HepG2 (cell line): ENCODE data around the gene TMCC2. TPM values are rescaled to one million over a fixed set of nuclear protein-coding genes. Genes with fewer than 3 reads are reported as not detected.

Experiments
- ATAC-seq: fragments of 200-7000 bp; cut with Tn5 transposase; 3 replicates; pipeline ENCODE4 v1.9.1; 2020; ENCODE audit warnings: mild to moderate bottlenecking, moderate library complexity
- BruUV-seq: library from RNA; stranded (reverse); fragments of 400-500 nt; replicated peaks from 2 replicates; lab custom pipeline; 2021; lab: Mats Ljungman, UMichigan
- CTCF ChIA-PET: fragments of 300-600 bp; formaldehyde crosslinking; extraction: SDS; loops from one replicate; lab custom pipeline; 2021; ENCODE audit warnings: low total read pairs, inconsistent platforms, low intra/inter-chr PET ratio; lab: Yijun Ruan, JAX
- POLR2A ChIA-PET: fragments of 350-600 bp; sonication (Branson Sonifier 250); formaldehyde crosslinking; loops from one replicate; lab custom pipeline; 2020; ENCODE audit warnings: antibody characterized with exemption, inconsistent platforms; lab: Yijun Ruan, JAX
- DNase-seq: peaks from one replicate; pipeline ENCODE4 v3.0.0-alpha.2; 2015; ENCODE audit warnings: low spot score
- FAIRE-seq: peaks from 3 replicates; lab custom pipeline; 2011; peaks lifted over from hg19 to GRCh38; lab: Jason Lieb, UNC
- H2AFZ ChIP-seq: one replicate; pipeline ENCODE4 v1.6.1; 2011; ENCODE audit warnings: low read length, inconsistent platforms
- H3K27ac ChIP-seq: fragments of 300-600 bp; 3 replicates; pipeline ENCODE4 v1.8.0; 2011; ENCODE audit warnings: mixed run types, mild to moderate bottlenecking, mixed read lengths, low read length, inconsistent platforms; ENCODE audit not compliant: insufficient read depth; ENCODE audit errors: extremely low read length
- H3K27me3 ChIP-seq, 2 experiments: fragments of 200-600 bp in 1 of 2; 2 replicates in 1 of 2; 3 replicates in 1 of 2; pipeline versions ENCODE4 v1.6.0 to v1.8.0; 2011; ENCODE audit warnings: low read length in 2 of 2, mild to moderate bottlenecking in 2 of 2, moderate library complexity in 2 of 2, inconsistent platforms in 1 of 2; ENCODE audit not compliant: insufficient read depth in 2 of 2, control insufficient read depth in 1 of 2
- H3K36me3 ChIP-seq, 2 experiments: fragments of 200-600 bp in 1 of 2; replicated peaks in 1 of 2; 2 replicates in 1 of 2; 3 replicates in 1 of 2; pipeline versions ENCODE4 v1.5.1 to v1.8.0; 2011; ENCODE audit warnings: low read length in 2 of 2, inconsistent platforms in 1 of 2; ENCODE audit not compliant: insufficient read depth in 2 of 2, control insufficient read depth in 1 of 2
- H3K4me1 ChIP-seq: 2 replicates; pipeline ENCODE4 v1.5.1; 2012; ENCODE audit warnings: low read length, inconsistent platforms; ENCODE audit not compliant: insufficient read depth
- H3K4me2 ChIP-seq: 2 replicates; pipeline ENCODE4 v1.6.0; 2011; ENCODE audit warnings: low read depth, low read length, inconsistent platforms
- H3K4me3 ChIP-seq, 3 experiments: fragments of 200-600 bp in 1 of 3; sonication (generic), shearing (Covaris generic) in 1 of 3; replicated peaks in 1 of 3; 2 replicates each; pipeline ENCODE4 v1.5.1; 2011 to 2016; ENCODE audit warnings: low read length in 3 of 3, inconsistent platforms in 2 of 3, low read depth in 2 of 3, mild to moderate bottlenecking in 2 of 3, control low read depth in 1 of 3, mixed read lengths in 1 of 3; ENCODE audit not compliant: insufficient read depth in 1 of 3
- H3K79me2 ChIP-seq: one replicate; pipeline ENCODE4 v1.6.1; 2011; ENCODE audit warnings: low read length, inconsistent platforms; ENCODE audit not compliant: insufficient read depth
- H3K9ac ChIP-seq: 2 replicates; pipeline ENCODE4 v1.6.0; 2011; ENCODE audit warnings: mild to moderate bottlenecking, low read depth, low read length, inconsistent platforms; ENCODE audit not compliant: insufficient read depth
- H3K9me3 ChIP-seq: 2 replicates; pipeline ENCODE4 v1.5.1; 2012; ENCODE audit warnings: mild to moderate bottlenecking, low read length
- H4K20me1 ChIP-seq: 2 replicates; pipeline ENCODE4 v1.6.0; 2011; ENCODE audit warnings: inconsistent platforms, mild to moderate bottlenecking, low read length, moderate library complexity; ENCODE audit not compliant: insufficient read depth
- HNF4A ChIP-seq: sonication (generic); formaldehyde crosslinking; IDR thresholded peaks from 2 replicates; pipeline ENCODE4 v1.4.0; 2020; ENCODE audit warnings: missing genetic modification reagents
- KDM3A ChIP-seq: IDR thresholded peaks from 2 replicates; pipeline ENCODE4 v1.6.1; 2018; ENCODE audit warnings: low read depth, missing compliant biosample characterization
- MAFG ChIP-seq: sonication (generic); formaldehyde crosslinking; IDR thresholded peaks from 2 replicates; pipeline ENCODE4 v1.5.1; 2020; ENCODE audit warnings: mild to moderate bottlenecking, missing genetic modification reagents
- MATR3 ChIP-seq: sonication (generic); formaldehyde crosslinking; IDR thresholded peaks from 2 replicates; pipeline ENCODE4 v1.4.0; 2020; ENCODE audit warnings: missing genetic modification reagents
- NFE2L1 ChIP-seq: sonication (generic); formaldehyde crosslinking; IDR thresholded peaks from 2 replicates; pipeline ENCODE4 v1.4.0; 2020; ENCODE audit warnings: missing genetic modification reagents, mild to moderate bottlenecking, borderline replicate concordance
- SOX6 ChIP-seq, 2 experiments: fragments of 450-650 bp in 1 of 2; sonication (generic) in 1 of 2; formaldehyde crosslinking in 1 of 2; IDR thresholded peaks; 2 replicates each; pipeline versions ENCODE4 v1.4.0 to v1.6.1; 2017 to 2020; ENCODE audit warnings: antibody characterized with exemption in 1 of 2, mild to moderate bottlenecking in 1 of 2, missing genetic modification reagents in 1 of 2
- ZNF136 ChIP-seq: sonication (generic); formaldehyde crosslinking; IDR thresholded peaks from 2 replicates; pipeline ENCODE4 v1.8.1; 2022; ENCODE audit warnings: low read depth, mild to moderate bottlenecking, moderate library complexity, missing genetic modification reagents
- ZNF430 ChIP-seq: sonication (generic); formaldehyde crosslinking; IDR thresholded peaks from 2 replicates; pipeline ENCODE4 v1.9.0; 2021; ENCODE audit warnings: mild to moderate bottlenecking, missing genetic modification reagents
- ZNF484 ChIP-seq: sonication (generic); formaldehyde crosslinking; IDR thresholded peaks from 2 replicates; pipeline ENCODE4 v1.5.1; 2020; ENCODE audit warnings: mild to moderate bottlenecking, low read depth, missing genetic modification reagents, borderline replicate concordance
- ZNF670 ChIP-seq: sonication (generic); formaldehyde crosslinking; IDR thresholded peaks from 2 replicates; pipeline ENCODE4 v1.8.0; 2022; ENCODE audit warnings: mild to moderate bottlenecking, missing genetic modification reagents, borderline replicate concordance
- ZNF7 ChIP-seq: IDR thresholded peaks from 2 replicates; pipeline ENCODE4 v1.6.1; 2016; ENCODE audit warnings: missing biosample characterization, missing genetic modification reagents
- WGBS: methylation state at CpG from one replicate; pipeline ENCODE4 v1.1.6; 2017; ENCODE audit warnings: low lambda C conversion rate; 5-methylcytosine and 5-hydroxymethylcytosine counted together
- in situ Hi-C: cut with HindIII; loops from 2 replicates; pipeline ENCODE4 v1.10.0; 2017; ENCODE audit warnings: low pct_unique_long_range_greater_than_20kb; ENCODE audit not compliant: extremely low pct_ligation_motif_present
- intact Hi-C: fragments of 100-400 bp; cut with micrococcal nuclease; formaldehyde crosslinking; loops from one replicate; pipeline ENCODE4 v1.10.0; 2022; ENCODE audit not compliant: unreplicated experiment
- polyA plus RNA-seq, 8 experiments: library from polyadenylated mRNA; depleted of rRNA in 3 of 8; stranded (reverse) in 7 of 8; unstranded in 1 of 8; fragments of >200 nt; fragmentation: Illumina TruSeq in 4 of 8; extraction: Trizol in 4 of 8; gene quantifications; 2 replicates each; pipeline versions ENCODE4 v1.2.1 to v1.2.3, GENCODE V29; 2011 to 2016; ENCODE audit warnings: low read depth in 4 of 8, missing spikeins in 1 of 8, mixed read lengths in 1 of 8; ENCODE audit not compliant: insufficient read depth in 1 of 8
- total RNA-seq, 5 experiments: library from RNA; depleted of rRNA; stranded (reverse); fragments of >200 nt; fragmentation: Illumina TruSeq; extraction: Trizol; gene quantifications; 2 replicates each; pipeline ENCODE4 v1.2.3, GENCODE V29; 2016; ENCODE audit warnings: low read depth in 1 of 5
- TF ChIP-seq, protein P1 (sequence below): IDR thresholded peaks from 2 replicates; pipeline ENCODE4 v1.6.1; 2012; ENCODE audit warnings: low read depth, low read length, improper control_type of control experiment
- TF ChIP-seq, protein P2 (sequence below): sonication (generic); formaldehyde crosslinking; IDR thresholded peaks from 2 replicates; pipeline ENCODE4 v1.8.1; 2023; ENCODE audit warnings: mild to moderate bottlenecking, missing genetic modification reagents
- TF ChIP-seq, protein P3 (sequence below): sonication (generic); formaldehyde crosslinking; IDR thresholded peaks from 2 replicates; pipeline ENCODE4 v1.4.0; 2020; ENCODE audit warnings: missing genetic modification reagents, borderline replicate concordance
- TF ChIP-seq, protein P4 (sequence below): IDR thresholded peaks from 2 replicates; pipeline ENCODE4 v1.6.1; 2016; ENCODE audit warnings: mild to moderate bottlenecking, missing biosample characterization, missing genetic modification reagents

Gene TMCC2
- total and polyA plus RNA-seq, 2 of the 13 experiments (the other 11 are each of a cell fraction or from before 2014, with no cell fraction given): 0.12 to 0.24 TPM

DNA sequence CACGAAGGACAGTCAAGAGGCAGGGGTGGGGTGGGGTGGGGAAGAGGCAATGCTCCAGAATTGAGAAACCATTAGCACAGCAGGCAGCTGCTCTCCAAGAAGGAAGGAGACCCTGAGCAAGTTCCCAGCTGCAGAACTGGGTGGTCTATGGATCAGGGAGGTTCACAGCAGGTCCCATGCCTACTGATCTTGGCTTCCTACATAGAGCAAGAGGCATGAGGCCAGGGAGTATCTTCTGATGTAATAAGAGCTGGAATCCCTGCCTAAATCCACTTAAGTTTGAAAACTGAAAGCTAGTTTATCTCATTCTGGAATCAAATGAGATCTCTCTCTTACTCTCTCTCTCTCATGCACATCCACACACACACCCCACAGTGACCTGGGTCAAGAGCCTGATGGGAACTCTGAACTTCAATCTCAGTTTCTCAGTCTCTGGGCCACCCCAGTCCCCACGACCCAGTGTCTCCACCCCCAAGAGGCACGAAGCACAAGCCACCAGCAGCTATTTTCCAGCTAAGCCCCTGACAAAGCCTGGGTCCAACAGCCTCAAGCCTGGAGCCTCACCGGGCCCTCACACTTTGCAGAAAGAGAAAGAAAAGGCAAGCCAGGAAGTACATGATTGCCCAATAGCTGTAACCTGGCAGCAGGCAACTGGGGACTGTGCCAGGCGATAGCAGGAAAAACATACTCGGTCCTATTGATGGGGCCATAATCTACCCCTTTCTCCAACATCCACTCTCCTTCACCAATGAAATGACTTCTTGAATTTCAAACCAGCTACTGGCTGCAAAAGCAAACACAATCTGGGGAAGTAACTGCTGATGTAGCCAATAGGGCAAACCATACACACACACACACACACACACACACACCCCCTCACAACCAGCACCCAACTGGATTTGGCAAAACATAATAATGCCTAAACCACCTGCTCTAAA is 91.6 kb downstream of the TMCC2 start:
- ATAC-seq: peak; percentile 22
- in situ Hi-C loops: loop anchor here (5.0 kb wide), 1 partner anchor 47 kb away; no protein-coding TSS in a partner anchor
- peaks cover 21% of the 10 kb centered on the region for H3K79me2 ChIP-seq
- BruUV-seq: no TSS peak
- POLR2A ChIA-PET: interaction anchor here (0.6 to 3.9 kb wide), 14 partner anchors 10 to 198 kb away, joined by 3 to 71 read pairs (median 8); partner anchors contain the start of genes RBBP5 and TMCC2
- DNase-seq: peak; percentile 88
- no peaks in the 10 kb centered on the region; the same call in 1 of the 2 replicates for H4K20me1 ChIP-seq
- H3K36me3 ChIP-seq: no peaks in the 10 kb centered on the region
- peak overlapping the region; percentile 95 for H3K4me2 ChIP-seq
- H3K4me3 ChIP-seq: peak overlapping the region; percentile 43 to 64 (median 51)
- no peaks in the 10 kb centered on the region for H3K9me3 ChIP-seq
- WGBS: 2% methylated on average over 6 of the region's 6 CpGs
- peaks cover 73% of the 10 kb centered on the region for H3K4me1 ChIP-seq
- no peak for FAIRE-seq
- H2AFZ ChIP-seq: no peak overlapping the region
- intact Hi-C loops: loop anchor here (5.0 kb wide), 1 partner anchor 197 kb away; the partner anchor contains the start of gene RBBP5
- peak overlapping the region; percentile 32 for H3K9ac ChIP-seq
- CTCF ChIA-PET: no interaction called here
- peak overlapping the region; percentile 33 for H3K27ac ChIP-seq
- H3K27me3 ChIP-seq: no peaks in the 10 kb centered on the region; a peak in 2 of 5 replicates
- TF ChIP-seq ZNF136 (CRISPR knock-in tag): no peak
- no peak for TF ChIP-seq MAFG (CRISPR knock-in tag)
- no peak for TF ChIP-seq ZNF484 (CRISPR knock-in tag)
- TF ChIP-seq, protein P1, sequence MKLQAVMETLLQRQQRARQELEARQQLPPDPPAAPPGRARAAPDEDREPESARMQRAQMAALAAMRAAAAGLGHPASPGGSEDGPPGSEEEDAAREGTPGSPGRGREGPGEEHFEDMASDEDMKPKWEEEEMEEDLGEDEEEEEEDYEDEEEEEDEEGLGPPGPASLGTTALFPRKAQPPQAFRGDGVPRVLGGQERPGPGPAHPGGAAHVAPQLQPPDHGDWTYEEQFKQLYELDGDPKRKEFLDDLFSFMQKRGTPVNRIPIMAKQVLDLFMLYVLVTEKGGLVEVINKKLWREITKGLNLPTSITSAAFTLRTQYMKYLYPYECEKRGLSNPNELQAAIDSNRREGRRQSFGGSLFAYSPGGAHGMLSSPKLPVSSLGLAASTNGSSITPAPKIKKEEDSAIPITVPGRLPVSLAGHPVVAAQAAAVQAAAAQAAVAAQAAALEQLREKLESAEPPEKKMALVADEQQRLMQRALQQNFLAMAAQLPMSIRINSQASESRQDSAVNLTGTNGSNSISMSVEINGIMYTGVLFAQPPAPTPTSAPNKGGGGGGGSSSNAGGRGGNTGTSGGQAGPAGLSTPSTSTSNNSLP: no peak
- TF ChIP-seq ZNF670 (CRISPR knock-in tag): 0 out of 2 replicates have a peak, but pooled peaks have one; percentile 25
- TF ChIP-seq NFE2L1 (CRISPR knock-in tag): no peak
- no peak for TF ChIP-seq SOX6 (IDR thresholded peaks at IDR 0.05)
- 0 out of 2 replicates have a peak, but pooled peaks have one; percentile 19 for TF ChIP-seq SOX6 (CRISPR knock-in tag; IDR thresholded peaks at IDR 0.05)
- no peak for TF ChIP-seq ZNF430
- TF ChIP-seq, protein P2, sequence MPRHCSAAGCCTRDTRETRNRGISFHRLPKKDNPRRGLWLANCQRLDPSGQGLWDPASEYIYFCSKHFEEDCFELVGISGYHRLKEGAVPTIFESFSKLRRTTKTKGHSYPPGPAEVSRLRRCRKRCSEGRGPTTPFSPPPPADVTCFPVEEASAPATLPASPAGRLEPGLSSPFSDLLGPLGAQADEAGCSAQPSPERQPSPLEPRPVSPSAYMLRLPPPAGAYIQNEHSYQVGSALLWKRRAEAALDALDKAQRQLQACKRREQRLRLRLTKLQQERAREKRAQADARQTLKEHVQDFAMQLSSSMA (CRISPR knock-in tag): no peak
- TF ChIP-seq KDM3A (CRISPR knock-in tag): no peak
- TF ChIP-seq, protein P3, sequence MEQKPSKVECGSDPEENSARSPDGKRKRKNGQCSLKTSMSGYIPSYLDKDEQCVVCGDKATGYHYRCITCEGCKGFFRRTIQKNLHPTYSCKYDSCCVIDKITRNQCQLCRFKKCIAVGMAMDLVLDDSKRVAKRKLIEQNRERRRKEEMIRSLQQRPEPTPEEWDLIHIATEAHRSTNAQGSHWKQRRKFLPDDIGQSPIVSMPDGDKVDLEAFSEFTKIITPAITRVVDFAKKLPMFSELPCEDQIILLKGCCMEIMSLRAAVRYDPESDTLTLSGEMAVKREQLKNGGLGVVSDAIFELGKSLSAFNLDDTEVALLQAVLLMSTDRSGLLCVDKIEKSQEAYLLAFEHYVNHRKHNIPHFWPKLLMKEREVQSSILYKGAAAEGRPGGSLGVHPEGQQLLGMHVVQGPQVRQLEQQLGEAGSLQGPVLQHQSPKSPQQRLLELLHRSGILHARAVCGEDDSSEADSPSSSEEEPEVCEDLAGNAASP (CRISPR knock-in tag): no peak
- no peak for TF ChIP-seq ZNF7
- no peak for TF ChIP-seq MATR3 (CRISPR knock-in tag)
- 0 out of 2 replicates have a peak, but pooled peaks have one; percentile 17 for TF ChIP-seq HNF4A
- TF ChIP-seq, protein P4, sequence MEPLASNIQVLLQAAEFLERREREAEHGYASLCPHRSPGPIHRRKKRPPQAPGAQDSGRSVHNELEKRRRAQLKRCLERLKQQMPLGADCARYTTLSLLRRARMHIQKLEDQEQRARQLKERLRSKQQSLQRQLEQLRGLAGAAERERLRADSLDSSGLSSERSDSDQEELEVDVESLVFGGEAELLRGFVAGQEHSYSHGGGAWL (CRISPR knock-in tag): no peak
